Erythroblast (primary cell): ENCODE measurements around the gene ZDHHC15.
"Not testable (repeated sequence)": the region's sequence is repeated elsewhere in the genome, so short reads cannot be mapped to it uniquely, and the experiment has no call there.

Experiments used
- GATA1 ChIP-seq: IDR thresholded peaks from 2 replicates; pipeline ENCODE4 v1.6.1; 2011; ENCODE audit warnings: low read depth, mild to moderate bottlenecking, control low read depth, low read length, moderate library complexity
- POLR2A ChIP-seq: IDR thresholded peaks from 2 replicates; pipeline ENCODE4 v1.6.1; 2011; ENCODE audit warnings: mild to moderate bottlenecking, low read length

- not testable (repeated sequence) for TF ChIP-seq GATA1, POLR2A
Measured at GRCh38 chrX:75461780-75462179, 61.1 kb downstream of the ZDHHC15 start.
